Measurements from ENCODE around the gene SLC1A4. TPM values are rescaled to one million over a fixed set of nuclear protein-coding genes. Genes with fewer than 3 reads are reported as not detected.
"Not testable (repeated sequence)": the region's sequence is repeated elsewhere in the genome, so short reads cannot be mapped to it uniquely, and the experiment has no call there.

SLC1A4 gene
- total and polyA plus RNA-seq, 8 donors = 6.4 to 21.9 (median 7.8) TPM

DNA sequence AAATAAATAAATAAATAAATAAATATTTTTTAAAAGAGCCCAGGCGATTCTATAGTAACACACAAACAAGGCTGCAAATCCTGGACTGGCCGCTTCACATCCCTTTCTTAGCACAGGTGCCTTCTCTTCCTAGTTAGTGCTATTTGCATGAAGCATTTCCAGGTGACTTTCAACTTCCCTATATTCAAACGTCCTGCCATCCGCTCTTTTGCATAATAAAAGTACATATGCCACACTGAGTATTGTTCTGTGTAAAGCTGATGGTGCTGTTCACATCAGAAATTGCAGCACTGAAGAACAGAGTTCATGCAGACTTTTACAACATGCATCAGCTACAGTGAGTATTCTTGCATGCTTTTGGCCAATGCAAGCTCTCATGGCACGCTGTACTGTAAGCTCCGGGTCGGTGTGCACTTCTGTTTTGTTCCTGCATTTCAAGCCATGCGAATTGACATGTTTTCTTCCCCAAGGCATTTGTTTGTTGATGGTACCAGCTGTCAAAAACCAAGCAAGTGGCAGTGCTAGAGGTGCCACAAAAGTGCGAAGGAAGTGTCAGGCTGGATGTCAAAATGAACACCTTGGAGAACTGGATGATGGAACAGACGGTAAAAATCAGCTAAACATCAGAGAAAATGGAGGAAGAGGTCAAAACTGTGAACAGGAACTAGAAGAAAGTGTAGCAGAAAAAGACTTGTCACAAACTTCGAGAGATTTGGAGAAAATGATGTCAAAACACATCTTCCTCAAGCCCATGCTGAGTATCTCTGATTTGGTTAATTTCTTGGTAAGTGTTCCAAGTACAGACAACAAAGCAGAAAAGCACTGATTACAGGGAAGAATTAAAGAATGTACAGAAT is 41.5 kb downstream of the SLC1A4 start:
- Histone ChIP-seq H3K27ac (no peak overlapping the region), H3K9me3 (no peaks in the 10 kb centered on the region), H3K4me3 (no peak overlapping the region), H3K27me3 (no peaks in the 10 kb centered on the region), H3K36me3 (no peaks in the 10 kb centered on the region), H3K4me1 (peaks cover 9 to 33% of the 10 kb centered on the region in 2 donors)
- intact Hi-C loops (cut with DNase I) = no loop called here
- no peak for DNase-seq
- TF ChIP-seq, protein P1, sequence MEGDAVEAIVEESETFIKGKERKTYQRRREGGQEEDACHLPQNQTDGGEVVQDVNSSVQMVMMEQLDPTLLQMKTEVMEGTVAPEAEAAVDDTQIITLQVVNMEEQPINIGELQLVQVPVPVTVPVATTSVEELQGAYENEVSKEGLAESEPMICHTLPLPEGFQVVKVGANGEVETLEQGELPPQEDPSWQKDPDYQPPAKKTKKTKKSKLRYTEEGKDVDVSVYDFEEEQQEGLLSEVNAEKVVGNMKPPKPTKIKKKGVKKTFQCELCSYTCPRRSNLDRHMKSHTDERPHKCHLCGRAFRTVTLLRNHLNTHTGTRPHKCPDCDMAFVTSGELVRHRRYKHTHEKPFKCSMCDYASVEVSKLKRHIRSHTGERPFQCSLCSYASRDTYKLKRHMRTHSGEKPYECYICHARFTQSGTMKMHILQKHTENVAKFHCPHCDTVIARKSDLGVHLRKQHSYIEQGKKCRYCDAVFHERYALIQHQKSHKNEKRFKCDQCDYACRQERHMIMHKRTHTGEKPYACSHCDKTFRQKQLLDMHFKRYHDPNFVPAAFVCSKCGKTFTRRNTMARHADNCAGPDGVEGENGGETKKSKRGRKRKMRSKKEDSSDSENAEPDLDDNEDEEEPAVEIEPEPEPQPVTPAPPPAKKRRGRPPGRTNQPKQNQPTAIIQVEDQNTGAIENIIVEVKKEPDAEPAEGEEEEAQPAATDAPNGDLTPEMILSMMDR (IDR thresholded peaks at IDR 0.05) = no peak
- no peak for ATAC-seq

DNA sequence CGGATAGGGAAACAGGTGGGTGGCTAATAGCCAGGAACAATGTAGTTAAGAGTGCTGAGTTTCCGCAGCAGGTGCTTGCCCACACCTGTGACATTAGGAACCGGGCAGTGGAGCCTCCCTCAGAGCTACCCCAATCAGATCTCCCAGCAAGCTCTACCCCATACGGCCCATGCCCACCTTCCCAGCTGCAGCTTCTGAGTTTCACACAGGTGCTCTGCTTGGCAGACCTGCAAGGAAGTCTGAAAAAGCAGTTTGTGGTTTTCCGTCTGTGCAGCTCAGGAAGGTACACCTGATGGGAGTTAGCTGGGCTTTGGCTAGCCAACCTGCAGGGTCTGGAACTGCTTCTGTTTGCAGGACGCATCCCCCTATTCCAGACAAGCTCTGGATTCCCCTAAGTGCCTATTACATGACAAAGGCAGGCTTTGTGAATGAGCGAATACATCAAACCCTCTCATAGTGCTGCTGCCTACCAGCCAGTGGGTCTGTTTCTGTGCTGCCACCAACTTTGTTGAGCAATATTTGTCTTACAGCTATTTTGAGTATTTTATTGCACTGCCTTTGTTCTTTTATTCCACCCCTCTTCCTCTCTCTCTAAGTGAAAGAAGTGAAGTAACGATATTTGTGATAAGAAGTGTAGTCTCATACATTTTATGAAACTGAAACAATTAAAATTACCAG is 42.3 kb downstream of the SLC1A4 start:
- TF ChIP-seq, protein P1 (IDR thresholded peaks at IDR 0.05) = no peak
- H3K4me3 ChIP-seq = no peak overlapping the region
- no peaks in the 10 kb centered on the region for H3K9me3 ChIP-seq
- intact Hi-C loops (cut with DNase I) = no loop called here
- no peaks in the 10 kb centered on the region for H3K27me3 ChIP-seq
- DNase-seq (peak in 1 of 4 donors; percentile 27), ATAC-seq (peak; percentile 85)
- peaks cover 9 to 28% of the 10 kb centered on the region in 2 donors for H3K4me1 ChIP-seq
- no peak overlapping the region for H3K27ac ChIP-seq
- no peaks in the 10 kb centered on the region for H3K36me3 ChIP-seq

DNA sequence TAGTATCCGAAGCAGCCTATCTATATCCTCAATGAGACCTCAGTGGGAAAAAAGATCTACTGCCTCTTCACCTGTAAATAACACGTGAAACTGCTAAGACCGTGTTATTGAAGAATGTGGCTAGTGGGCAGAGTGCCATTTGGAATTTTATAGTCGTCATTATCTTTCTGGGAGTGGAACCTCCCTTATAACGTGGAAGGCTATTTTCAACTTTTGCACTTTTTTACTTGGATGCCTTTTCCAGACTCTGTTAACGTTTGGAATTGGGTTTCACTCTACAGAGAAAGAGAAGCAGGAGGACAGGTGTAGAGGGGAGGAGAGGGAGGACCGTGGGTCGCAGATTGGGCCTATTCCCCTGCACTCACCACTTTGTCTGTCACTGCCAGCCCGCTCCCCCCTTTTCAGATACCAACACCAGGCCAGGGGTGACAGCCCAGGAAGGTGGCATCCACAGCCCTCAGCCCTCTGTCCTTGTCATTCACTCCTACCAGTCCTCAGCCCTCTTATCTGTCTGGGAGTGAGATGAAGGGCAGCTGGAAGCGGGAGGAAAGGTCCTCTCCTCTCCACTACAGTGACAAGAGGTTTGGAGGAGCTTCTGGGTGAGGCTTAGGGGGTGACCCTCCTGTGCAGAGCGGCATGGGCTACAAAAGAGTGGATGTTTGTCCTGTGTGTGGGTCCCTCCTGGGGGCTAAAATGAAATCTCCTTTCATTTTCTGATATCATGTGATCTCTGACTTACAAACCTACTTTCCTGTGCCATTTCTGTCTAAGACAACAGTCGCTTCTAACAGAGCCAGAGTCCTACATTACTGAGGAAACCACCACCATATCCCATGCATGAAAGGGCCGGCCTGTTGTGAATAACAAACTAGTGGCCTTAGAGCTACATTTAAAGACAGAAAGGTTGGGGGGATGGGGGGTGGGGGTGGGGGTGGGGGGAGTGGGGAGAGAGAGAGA is 43.1 kb downstream of the SLC1A4 start:
- ATAC-seq = peak; percentile 12

DNA sequence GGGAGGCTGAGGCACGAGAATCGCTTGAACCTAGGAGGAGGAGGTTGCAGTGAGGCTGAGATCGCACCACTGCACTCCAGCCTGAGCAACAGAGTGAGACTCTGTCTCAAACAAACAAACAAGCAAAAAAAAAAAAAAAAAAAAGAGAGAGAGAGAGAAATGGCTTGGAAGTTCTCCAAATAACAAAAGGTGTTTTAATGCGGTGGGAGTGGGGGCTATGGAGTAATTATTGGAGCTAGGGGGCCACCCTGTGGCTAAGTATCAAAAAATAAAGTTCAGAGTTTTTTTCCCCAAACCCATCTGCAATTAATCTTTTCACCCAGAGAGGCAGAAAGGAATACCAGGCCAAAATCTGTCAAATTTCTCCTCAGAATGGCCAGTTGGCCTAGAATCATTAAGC is 44.0 kb downstream of the SLC1A4 start:
- no peak for ATAC-seq
- Histone ChIP-seq H3K4me1 (peaks cover 9 to 21% of the 10 kb centered on the region in 2 donors), H3K9me3 (no peaks in the 10 kb centered on the region), H3K36me3 (no peaks in the 10 kb centered on the region), H3K27ac (no peak overlapping the region), H3K4me3 (no peak overlapping the region), H3K27me3 (no peaks in the 10 kb centered on the region)
- intact Hi-C loops (cut with DNase I) = no loop called here
- no peak for DNase-seq
- TF ChIP-seq, protein P1 (IDR thresholded peaks at IDR 0.05) = no peak

More for the DNA sequence above, 43.1 kb downstream of the SLC1A4 start:
- Histone ChIP-seq H3K27ac (no peak overlapping the region), H3K36me3 (no peaks in the 10 kb centered on the region), H3K9me3 (no peaks in the 10 kb centered on the region), H3K27me3 (no peaks in the 10 kb centered on the region), H3K4me1 (peaks cover 9 to 28% of the 10 kb centered on the region in 2 donors), H3K4me3 (no peak overlapping the region)
- TF ChIP-seq, protein P1 (IDR thresholded peaks at IDR 0.05) = no peak
- intact Hi-C loops (cut with DNase I) = no loop called here
- DNase-seq = no peak

DNA sequence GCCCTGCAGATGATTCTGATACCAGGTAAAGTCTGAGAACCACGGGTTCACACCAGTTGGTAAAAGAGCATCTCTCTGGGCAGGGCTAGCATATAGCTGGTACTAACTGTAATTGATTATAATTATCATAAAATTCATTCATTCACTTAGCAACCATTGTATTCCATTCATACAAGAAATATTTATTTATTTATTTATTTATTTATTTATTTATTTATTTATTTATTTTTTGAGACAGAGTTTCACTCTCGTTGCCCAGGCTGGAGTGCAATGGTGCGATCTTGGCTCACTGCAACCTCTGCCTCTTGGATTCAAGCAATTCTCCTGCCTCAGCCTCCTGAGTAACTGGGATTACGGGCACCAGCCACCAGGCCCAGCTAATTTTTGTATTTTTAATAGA is 44.5 kb downstream of the SLC1A4 start:
- ATAC-seq; H3K36me3 ChIP-seq; H3K4me3 ChIP-seq; H3K27ac ChIP-seq; H3K27me3 ChIP-seq; intact Hi-C loops (cut with DNase I); H3K9me3 ChIP-seq; DNase-seq: not testable (repeated sequence)
- H3K4me1 ChIP-seq = peaks cover 9 to 18% of the 10 kb centered on the region in 2 donors

Data from left lung (tissue), 10 donors.